Kidney tubule cell (primary cell): Measurements from ENCODE around the gene BTBD16.

ENCODE experiments used
- DNase-seq: peaks from one replicate; pipeline ENCODE4 v3.0.0-alpha.2; 2018; ENCODE audit warnings: low spot score

BTBD16 gene

GRCh38 chr10:122294511-122295450 lies 23.7 kb downstream of the BTBD16 start:
- no peak for DNase-seq

GRCh38 chr10:122295451-122295809 lies 24.3 kb downstream of the BTBD16 start:
- no peak for DNase-seq

GRCh38 chr10:122296363-122297120 lies 25.4 kb downstream of the BTBD16 start:
- DNase-seq = peak; percentile 86

GRCh38 chr10:122297583-122297982 lies 26.5 kb downstream of the BTBD16 start:
- DNase-seq = no peak

GRCh38 chr10:122298206-122298597 lies 27.1 kb downstream of the BTBD16 start:
- no peak for DNase-seq

- DNase-seq = peak; percentile 84
These were observed 27.7 kb downstream of the BTBD16 start for GRCh38 chr10:122298598-122299301.

GRCh38 chr10:122299423-122300075 lies 28.5 kb downstream of the BTBD16 start:
- DNase-seq = no peak

- peak; percentile 79 for DNase-seq
These were observed 30.1 kb downstream of the BTBD16 start for GRCh38 chr10:122301055-122301810.

GRCh38 chr10:122301811-122302115 lies 30.7 kb downstream of the BTBD16 start:
- no peak for DNase-seq

- no peak for DNase-seq
These were observed 31.2 kb downstream of the BTBD16 start for GRCh38 chr10:122302315-122302714.

- no peak for DNase-seq
These were observed 32.4 kb downstream of the BTBD16 start for GRCh38 chr10:122303271-122304053.

GRCh38 chr10:122304054-122304579 lies 33.0 kb downstream of the BTBD16 start:
- DNase-seq = no peak

- DNase-seq = no peak
These were observed 35.2 kb downstream of the BTBD16 start for GRCh38 chr10:122306282-122306681.

- DNase-seq = no peak
These were observed 35.6 kb downstream of the BTBD16 start for GRCh38 chr10:122306744-122307143.

GRCh38 chr10:122307669-122308416 lies 36.7 kb downstream of the BTBD16 start:
- DNase-seq = peak; percentile 97

- no peak for DNase-seq
These were observed 37.5 kb downstream of the BTBD16 start for GRCh38 chr10:122308417-122309141.

- peak; percentile 67 for DNase-seq
These were observed 39.4 kb downstream of the BTBD16 start for GRCh38 chr10:122310311-122311050.

- no peak for DNase-seq
These were observed 39.9 kb downstream of the BTBD16 start for GRCh38 chr10:122311051-122311410.
